AG04450 (cell line): ENCODE data around the gene TMEM9. TPM values are rescaled to one million over a fixed set of nuclear protein-coding genes. Genes with fewer than 3 reads are reported as not detected.

ENCODE experiments used
- CTCF ChIA-PET: fragments of 300-600, 350-600 bp; formaldehyde crosslinking; extraction: SDS; loops from one replicate; lab custom pipeline; 2022; ENCODE audit warnings: antibody characterized with exemption, inconsistent platforms; lab: Charles Lee
- POLR2A ChIA-PET: fragments of 350-600 bp; formaldehyde crosslinking; extraction: SDS; loops from one replicate; lab custom pipeline; 2021; ENCODE audit warnings: antibody characterized with exemption, inconsistent platforms; lab: Yijun Ruan, JAX
- DNase-seq: peaks from one replicate; pipeline ENCODE4 v3.0.0-alpha.2; 2011; ENCODE audit warnings: low read depth, low spot score
- H3K27ac ChIP-seq: one replicate; pipeline ENCODE4 v1.5.1; 2012; ENCODE audit warnings: low read depth, low read length, control low read depth
- H3K27me3 ChIP-seq: one replicate; pipeline ENCODE4 v1.6.0; 2012; ENCODE audit warnings: low read length; ENCODE audit not compliant: control insufficient read depth, insufficient read depth
- H3K4me3 ChIP-seq: 2 replicates; pipeline ENCODE4 v1.5.1; 2011; ENCODE audit warnings: mild to moderate bottlenecking, low read depth, low read length, control low read depth
- H3K9me3 ChIP-seq: 2 replicates; pipeline ENCODE4 v1.5.1; 2012; ENCODE audit warnings: low read length; ENCODE audit not compliant: control insufficient read depth, insufficient read depth
- polyA plus RNA-seq: library from polyadenylated mRNA; depleted of rRNA; stranded (reverse); fragments of >200 nt; gene quantifications from 2 replicates; pipeline ENCODE4 v1.2.3, GENCODE V29; 2011
- TF ChIP-seq, protein P1 (sequence below): IDR thresholded peaks from 2 replicates; pipeline ENCODE4 v1.5.1; 2011; ENCODE audit warnings: low read depth, low read length, control low read depth, inconsistent platforms

The TMEM9 gene
- polyA plus RNA-seq, 1 experiment: 81.7 TPM

DNA sequence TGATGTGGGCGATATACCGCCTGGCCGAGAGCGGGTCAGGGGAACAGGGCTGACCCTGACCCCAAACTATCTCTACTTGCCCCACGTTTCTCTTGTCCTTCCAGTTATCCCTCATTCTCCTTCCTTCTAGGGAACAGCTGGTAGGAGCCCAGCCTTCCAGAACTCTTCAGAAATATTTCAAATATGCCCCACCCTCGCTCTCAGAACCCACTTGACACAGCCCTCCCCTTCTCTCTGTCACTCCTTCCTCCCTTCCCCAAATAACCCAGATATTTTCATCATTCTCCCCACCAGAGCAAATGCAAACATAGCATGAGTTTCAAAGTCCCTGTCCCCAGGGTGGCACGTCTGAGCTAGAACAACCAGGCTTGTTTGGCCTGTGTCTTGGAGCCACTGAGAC is 43.1 kb downstream of the TMEM9 start:
- Histone ChIP-seq H3K4me3 (no peak overlapping the region), H3K27me3 (peaks cover 43% of the 10 kb centered on the region), H3K9me3 (no peaks in the 10 kb centered on the region; the same call in 1 of the 2 replicates), H3K27ac (no peak overlapping the region)
- DNase-seq: no peak
- TF ChIP-seq, protein P1, sequence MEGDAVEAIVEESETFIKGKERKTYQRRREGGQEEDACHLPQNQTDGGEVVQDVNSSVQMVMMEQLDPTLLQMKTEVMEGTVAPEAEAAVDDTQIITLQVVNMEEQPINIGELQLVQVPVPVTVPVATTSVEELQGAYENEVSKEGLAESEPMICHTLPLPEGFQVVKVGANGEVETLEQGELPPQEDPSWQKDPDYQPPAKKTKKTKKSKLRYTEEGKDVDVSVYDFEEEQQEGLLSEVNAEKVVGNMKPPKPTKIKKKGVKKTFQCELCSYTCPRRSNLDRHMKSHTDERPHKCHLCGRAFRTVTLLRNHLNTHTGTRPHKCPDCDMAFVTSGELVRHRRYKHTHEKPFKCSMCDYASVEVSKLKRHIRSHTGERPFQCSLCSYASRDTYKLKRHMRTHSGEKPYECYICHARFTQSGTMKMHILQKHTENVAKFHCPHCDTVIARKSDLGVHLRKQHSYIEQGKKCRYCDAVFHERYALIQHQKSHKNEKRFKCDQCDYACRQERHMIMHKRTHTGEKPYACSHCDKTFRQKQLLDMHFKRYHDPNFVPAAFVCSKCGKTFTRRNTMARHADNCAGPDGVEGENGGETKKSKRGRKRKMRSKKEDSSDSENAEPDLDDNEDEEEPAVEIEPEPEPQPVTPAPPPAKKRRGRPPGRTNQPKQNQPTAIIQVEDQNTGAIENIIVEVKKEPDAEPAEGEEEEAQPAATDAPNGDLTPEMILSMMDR: no peak
- POLR2A ChIA-PET: no interaction called here
- CTCF ChIA-PET: interaction anchor here (1.0 to 3.6 kb wide), 2 partner anchors 25 to 139 kb away, joined by 3 to 64 read pairs; no protein-coding TSS in a partner anchor

DNA sequence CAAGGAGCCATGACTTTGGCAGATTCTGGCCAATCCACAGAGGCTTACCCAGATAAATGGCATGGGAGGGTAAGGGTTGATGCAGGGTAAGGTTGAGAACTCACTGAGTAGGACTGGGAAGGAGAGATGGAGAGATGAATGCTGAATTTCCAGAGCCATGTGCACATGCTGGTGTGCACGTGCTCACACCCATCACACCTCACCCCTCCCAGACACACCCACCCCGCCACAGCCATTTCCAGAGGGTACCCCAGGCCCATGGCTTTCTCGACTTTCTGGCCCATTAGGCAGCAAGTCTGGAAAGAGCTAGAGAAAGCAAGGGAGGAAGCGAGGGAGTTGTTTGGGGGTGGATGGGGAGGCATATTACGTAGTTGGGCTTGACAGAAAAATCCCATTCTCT is 43.7 kb downstream of the TMEM9 start:
- ChIA-PET CTCF (no interaction called here), POLR2A (no interaction called here)
- peaks cover 41% of the 10 kb centered on the region for H3K27me3 ChIP-seq
- DNase-seq: no peak
- TF ChIP-seq, protein P1: no peak
- no peak overlapping the region for H3K4me3 ChIP-seq
- H3K27ac ChIP-seq: no peak overlapping the region
- no peaks in the 10 kb centered on the region; the same call in 1 of the 2 replicates for H3K9me3 ChIP-seq

DNA sequence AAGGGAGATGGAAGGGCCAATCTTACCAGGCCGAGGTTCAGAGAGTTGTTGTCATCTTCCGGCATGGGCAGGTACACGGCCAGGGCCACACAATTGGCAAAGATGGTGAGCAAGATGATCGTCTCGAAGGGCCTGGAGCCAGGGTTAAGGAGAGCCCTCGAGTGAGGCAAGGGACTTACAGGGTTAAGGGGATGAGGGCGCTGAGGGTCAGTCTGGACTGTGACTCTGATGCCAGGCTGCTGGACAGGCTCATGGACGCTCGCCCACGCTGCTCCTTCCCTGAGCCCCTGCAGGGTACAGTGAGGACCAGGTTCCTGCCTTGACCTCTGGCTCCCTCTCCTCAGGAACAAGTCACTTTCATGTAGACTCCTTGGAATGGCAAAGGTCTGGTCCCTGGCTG is 44.1 kb downstream of the TMEM9 start:
- TF ChIP-seq, protein P1: no peak
- no peaks in the 10 kb centered on the region; the same call in 1 of the 2 replicates for H3K9me3 ChIP-seq
- no peak for DNase-seq
- ChIA-PET CTCF (no interaction called here), POLR2A (no interaction called here)
- no peak overlapping the region for H3K27ac ChIP-seq
- peaks cover 40% of the 10 kb centered on the region for H3K27me3 ChIP-seq
- no peak overlapping the region for H3K4me3 ChIP-seq

DNA sequence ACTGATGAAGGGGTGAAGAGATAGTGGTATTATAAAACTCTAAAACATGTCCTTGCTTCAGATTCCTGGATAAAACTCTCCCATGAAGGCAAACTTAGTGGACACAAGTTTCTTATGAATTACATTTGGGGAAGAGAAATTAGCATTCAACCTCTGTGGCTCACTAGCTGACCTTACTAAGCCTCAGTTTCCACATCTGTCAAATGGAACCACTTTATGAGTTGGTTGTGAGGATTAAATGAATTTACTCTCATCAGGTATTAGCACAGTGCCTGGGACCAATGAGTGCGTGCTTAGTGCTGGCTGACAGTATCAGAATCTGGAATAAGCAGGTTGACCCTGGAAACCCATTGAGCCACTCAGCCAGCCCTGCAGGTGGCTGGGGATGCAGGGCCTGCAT is 44.6 kb downstream of the TMEM9 start:
- TF ChIP-seq, protein P1: no peak
- H3K27me3 ChIP-seq: peaks cover 41% of the 10 kb centered on the region
- H3K4me3 ChIP-seq: no peak overlapping the region
- DNase-seq: no peak
- POLR2A ChIA-PET: no interaction called here
- H3K27ac ChIP-seq: no peak overlapping the region
- no peaks in the 10 kb centered on the region; the same call in 1 of the 2 replicates for H3K9me3 ChIP-seq
- CTCF ChIA-PET: interaction anchor here (1.0 to 3.5 kb wide), 2 partner anchors 9 to 138 kb away, joined by 3 to 15 read pairs; no protein-coding TSS in a partner anchor

DNA sequence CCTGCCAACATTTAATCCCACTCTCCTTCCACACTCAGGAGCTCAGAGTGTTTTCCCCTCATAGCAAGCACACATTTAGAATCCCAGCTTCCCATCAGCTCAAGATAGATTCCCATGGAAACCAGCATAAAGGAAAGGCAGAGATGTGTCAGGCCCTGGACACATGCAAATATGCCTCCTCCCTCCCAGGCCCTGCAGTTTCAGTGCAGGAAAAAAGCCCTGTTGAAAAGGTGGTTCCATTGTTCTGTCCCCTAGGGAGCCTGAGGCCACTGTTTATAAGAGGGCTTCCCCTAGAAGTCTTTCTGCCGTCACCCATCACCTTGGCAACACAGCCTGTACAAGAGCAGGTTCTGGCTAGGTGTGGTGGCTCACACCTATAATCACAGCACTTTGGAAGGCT is 45.7 kb downstream of the TMEM9 start:
- TF ChIP-seq, protein P1: no peak
- no peaks in the 10 kb centered on the region for H3K9me3 ChIP-seq
- ChIA-PET POLR2A (no interaction called here), CTCF (interaction anchor here (1.0 to 3.5 kb wide), 2 partner anchors 10 to 137 kb away, joined by 3 to 15 read pairs; no protein-coding TSS in a partner anchor)
- H3K27ac ChIP-seq: no peak overlapping the region
- no peak for DNase-seq
- peaks cover 42% of the 10 kb centered on the region for H3K27me3 ChIP-seq
- H3K4me3 ChIP-seq: no peak overlapping the region
